PFSK-1 (cell line): Measurements from ENCODE around the gene ANO6.

Experiments used
- FOXP2 ChIP-seq: optimal IDR thresholded peaks from 2 replicates; pipeline ENCODE3; 2011; ENCODE audit warnings: borderline replicate concordance, control low read depth, inconsistent platforms; ENCODE audit not compliant: insufficient read depth; ENCODE audit errors: extremely low read length, extremely low read depth
- POLR2AphosphoS5 ChIP-seq: IDR thresholded peaks from 2 replicates; pipeline ENCODE4 v1.6.1; 2012; ENCODE audit warnings: low read depth, mild to moderate bottlenecking, control low read depth, low read length, moderate library complexity
- REST ChIP-seq, 2 experiments: IDR thresholded peaks; 2 replicates each; pipeline versions ENCODE4 v1.6.1 to v1.8.0; 2011 to 2012; ENCODE audit warnings: low read depth in 2 of 2, low read length in 2 of 2, control low read depth in 1 of 2, inconsistent platforms in 1 of 2, mild to moderate bottlenecking in 1 of 2, moderate library complexity in 1 of 2; ENCODE audit not compliant: insufficient read depth in 1 of 2
- SIN3A ChIP-seq: IDR thresholded peaks from 2 replicates; pipeline ENCODE4 v1.6.1; 2012; ENCODE audit warnings: mild to moderate bottlenecking, low read length, moderate library complexity, borderline replicate concordance; ENCODE audit not compliant: insufficient read depth
- TAF1 ChIP-seq: IDR thresholded peaks from 2 replicates; pipeline ENCODE4 v1.6.1; 2012; ENCODE audit warnings: low read length, control low read depth, borderline replicate concordance; ENCODE audit not compliant: insufficient read depth

GRCh38 chr12:45431126-45431525 lies 215.2 kb downstream of the ANO6 start:
- no peak for TF ChIP-seq POLR2AphosphoS5
- TF ChIP-seq REST (IDR thresholded peaks at IDR 0.05; ENCODE audit: insufficient read depth in 1 of 2, low read depth in 2 of 2, low read length in 2 of 2) = no peak
- no peak for TF ChIP-seq TAF1
- TF ChIP-seq SIN3A = no peak
- no peak for TF ChIP-seq FOXP2
